Suprapubic skin (tissue), 4 donors: Measurements from ENCODE around the gene THRB.
A peak's percentile ranks its signal among the peaks of the same experiment; 100 is the strongest.

ENCODE experiments used
- EP300 ChIP-seq: sonication (generic); formaldehyde crosslinking; IDR thresholded peaks from one replicate; pipeline ENCODE4 v1.6.1; 2017; ENCODE audit warnings: antibody characterized with exemption
- POLR2AphosphoS5 ChIP-seq, 3 donors: sonication (generic); formaldehyde crosslinking; IDR thresholded peaks; one replicate each; pipeline ENCODE4 v1.6.1; 2017; ENCODE audit warnings: antibody characterized with exemption in 3 of 3
- TF ChIP-seq, protein P1 (sequence below), 2 donors: fragments of 200-600 bp in 1 of 2; fragments of 450-650 bp in 1 of 2; sonication (generic) in 1 of 2; IDR thresholded peaks; one replicate each; pipeline ENCODE4 v1.5.1; 2016 to 2019; ENCODE audit warnings: antibody characterized with exemption in 2 of 2, mild to moderate bottlenecking in 1 of 2, moderate library complexity in 1 of 2

DNA sequence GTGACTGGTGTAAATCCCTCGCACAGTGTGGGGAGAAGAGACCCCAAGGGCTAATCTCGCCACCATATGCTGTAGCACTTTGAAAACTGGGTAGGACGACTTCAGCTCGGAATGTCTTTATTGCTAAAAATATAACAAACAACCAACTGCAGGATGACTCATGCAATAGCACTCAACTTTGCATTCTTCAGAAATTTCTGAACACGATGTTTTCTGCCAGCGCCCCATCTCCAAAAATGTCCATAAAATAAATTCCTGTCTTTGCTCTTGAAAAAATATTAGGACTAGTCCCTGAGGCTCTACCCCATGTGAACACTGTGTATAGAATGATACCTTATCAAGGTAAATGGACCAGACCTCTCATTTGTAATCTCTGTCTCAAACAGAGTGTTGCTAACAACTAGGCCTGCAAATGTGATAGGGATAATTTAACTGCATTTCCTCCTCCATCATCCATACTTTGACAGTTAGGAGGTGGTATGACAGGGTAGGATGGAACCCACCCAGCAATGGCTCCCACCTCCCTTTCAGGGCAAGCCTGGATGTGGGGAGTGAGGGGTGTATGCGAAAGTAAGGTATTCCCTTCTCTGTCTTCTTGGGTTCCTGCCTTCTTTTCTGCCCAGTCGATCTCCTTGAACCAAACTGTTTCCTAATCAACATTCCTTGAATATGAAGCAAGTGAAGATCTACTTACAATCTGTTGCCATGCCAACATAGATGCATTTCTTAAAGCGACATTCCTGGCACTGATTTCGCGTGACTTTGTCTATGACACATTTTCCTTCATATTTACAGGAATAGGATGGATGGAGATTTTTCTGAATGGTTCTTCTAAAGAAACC, 348.4 kb downstream of the THRB start:
- peak in 1 of 3 donors; percentile 35 for TF ChIP-seq POLR2AphosphoS5 (IDR thresholded peaks at IDR 0.05)
- TF ChIP-seq, protein P1, sequence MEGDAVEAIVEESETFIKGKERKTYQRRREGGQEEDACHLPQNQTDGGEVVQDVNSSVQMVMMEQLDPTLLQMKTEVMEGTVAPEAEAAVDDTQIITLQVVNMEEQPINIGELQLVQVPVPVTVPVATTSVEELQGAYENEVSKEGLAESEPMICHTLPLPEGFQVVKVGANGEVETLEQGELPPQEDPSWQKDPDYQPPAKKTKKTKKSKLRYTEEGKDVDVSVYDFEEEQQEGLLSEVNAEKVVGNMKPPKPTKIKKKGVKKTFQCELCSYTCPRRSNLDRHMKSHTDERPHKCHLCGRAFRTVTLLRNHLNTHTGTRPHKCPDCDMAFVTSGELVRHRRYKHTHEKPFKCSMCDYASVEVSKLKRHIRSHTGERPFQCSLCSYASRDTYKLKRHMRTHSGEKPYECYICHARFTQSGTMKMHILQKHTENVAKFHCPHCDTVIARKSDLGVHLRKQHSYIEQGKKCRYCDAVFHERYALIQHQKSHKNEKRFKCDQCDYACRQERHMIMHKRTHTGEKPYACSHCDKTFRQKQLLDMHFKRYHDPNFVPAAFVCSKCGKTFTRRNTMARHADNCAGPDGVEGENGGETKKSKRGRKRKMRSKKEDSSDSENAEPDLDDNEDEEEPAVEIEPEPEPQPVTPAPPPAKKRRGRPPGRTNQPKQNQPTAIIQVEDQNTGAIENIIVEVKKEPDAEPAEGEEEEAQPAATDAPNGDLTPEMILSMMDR (IDR thresholded peaks at IDR 0.05) = no peak
- TF ChIP-seq EP300 = no peak
